Fibroblast of lung (primary cell): ENCODE results near the gene RSPH3. TPM values are rescaled to one million over a fixed set of nuclear protein-coding genes. Genes with fewer than 3 reads are reported as not detected.

Source experiments
- polyA plus RNA-seq, 2 donors: library from polyadenylated mRNA; depleted of rRNA in 1 of 2; stranded (reverse) in 1 of 2; unstranded in 1 of 2; fragments of >200 nt; gene quantifications; 2 replicates each; pipeline ENCODE4 v1.2.1, GENCODE V29; 2011 to 2012; ENCODE audit warnings: missing spikeins in 1 of 2
- total RNA-seq: library from RNA; depleted of rRNA; stranded (reverse); fragments of >200 nt; gene quantifications from 2 replicates; pipeline ENCODE4 v1.2.1, GENCODE V29; 2014

Gene RSPH3
- total and polyA plus RNA-seq, 2 donors (not counting 1 experiment from before 2014, with no cell fraction given): 2.3 to 5.9 TPM

Other genes starting within 250 kb of the RSPH3 start
- 55.2 and 89.0 TPM in 2 replicates for gene EZR, start 180.8 kb downstream of the RSPH3 start, total RNA-seq
- 105 and 132 TPM in 2 replicates for gene EZR, start 180.8 kb downstream of the RSPH3 start, polyA plus RNA-seq
- under 0.01 TPM in 1 of 2 replicates, not detected in the other for gene TAGAP, start 44.8 kb upstream of the RSPH3 start, total RNA-seq
- not detected in 2 replicates for gene TAGAP, start 44.8 kb upstream of the RSPH3 start, polyA plus RNA-seq
- under 0.01 TPM in 2 replicates for gene FNDC1, start 169.2 kb upstream of the RSPH3 start, total RNA-seq
- 0.03 and 0.23 TPM in 2 replicates for gene FNDC1, start 169.2 kb upstream of the RSPH3 start, polyA plus RNA-seq